Skeletal muscle satellite cell (primary cell): ENCODE data around the gene MMEL1.
"Not testable (repeated sequence)": the region's sequence is repeated elsewhere in the genome, so short reads cannot be mapped to it uniquely, and the experiment has no call there.

Experiments
- H3K27me3 ChIP-seq: 2 replicates; pipeline ENCODE4 v1.7.0; 2013; ENCODE audit warnings: low read length; ENCODE audit not compliant: control insufficient read depth, insufficient read depth
- H3K36me3 ChIP-seq: 2 replicates; pipeline ENCODE4 v1.7.0; 2013; ENCODE audit warnings: mild to moderate bottlenecking, control low read depth, low read length; ENCODE audit not compliant: insufficient read depth
- H3K4me1 ChIP-seq: 2 replicates; pipeline ENCODE4 v1.7.0; 2013; ENCODE audit warnings: low read length; ENCODE audit not compliant: control insufficient read depth, insufficient read depth
- H3K4me2 ChIP-seq: 2 replicates; pipeline ENCODE4 v1.7.0; 2013; ENCODE audit warnings: mild to moderate bottlenecking, low read length
- H3K4me3 ChIP-seq: 2 replicates; pipeline ENCODE4 v1.7.0; 2013; ENCODE audit warnings: low read length
- H3K9ac ChIP-seq: 2 replicates; pipeline ENCODE4 v1.7.0; 2013; ENCODE audit warnings: mild to moderate bottlenecking, low read depth, low read length, moderate library complexity
- H3K9me3 ChIP-seq: replicated peaks from 2 replicates; pipeline ENCODE4 v1.7.0; 2013; ENCODE audit warnings: mild to moderate bottlenecking, control low read depth, low read length

Gene MMEL1

GRCh38 chr1:2553871-2554620 lies 78.8 kb downstream of the MMEL1 start:
- H3K9ac ChIP-seq, result no peak overlapping the region
- peaks cover 19% of the 10 kb centered on the region for H3K4me1 ChIP-seq
- H3K36me3 ChIP-seq, result no peaks in the 10 kb centered on the region
- no peak overlapping the region for H3K4me3 ChIP-seq
- no peaks in the 10 kb centered on the region for H3K27me3 ChIP-seq
- H3K9me3 ChIP-seq, result no peaks in the 10 kb centered on the region
- H3K4me2 ChIP-seq, result no peak overlapping the region

- H3K4me2 ChIP-seq, H3K36me3 ChIP-seq, H3K9ac ChIP-seq, H3K27me3 ChIP-seq, H3K4me3 ChIP-seq, H3K9me3 ChIP-seq: not testable (repeated sequence)
- H3K4me1 ChIP-seq, result peaks cover 29% of the 10 kb centered on the region
Observed at GRCh38 chr1:2553076-2553475, 79.7 kb downstream of the MMEL1 start.

GRCh38 chr1:2552189-2552588 lies 80.6 kb downstream of the MMEL1 start:
- Histone ChIP-seq H3K4me1 (peaks cover 36% of the 10 kb centered on the region), H3K4me3 (no peak overlapping the region), H3K4me2 (no peak overlapping the region), H3K9me3 (no peaks in the 10 kb centered on the region), H3K36me3 (no peaks in the 10 kb centered on the region), H3K9ac (no peak overlapping the region), H3K27me3 (no peaks in the 10 kb centered on the region)

GRCh38 chr1:2551544-2551943 lies 81.3 kb downstream of the MMEL1 start:
- not testable (repeated sequence) for H3K27me3 ChIP-seq, H3K4me3 ChIP-seq, H3K4me2 ChIP-seq, H3K36me3 ChIP-seq, H3K9ac ChIP-seq, H3K9me3 ChIP-seq
- H3K4me1 ChIP-seq, result peaks cover 37% of the 10 kb centered on the region

GRCh38 chr1:2550309-2550861 lies 82.4 kb downstream of the MMEL1 start:
- not testable (repeated sequence) for H3K9ac ChIP-seq, H3K9me3 ChIP-seq, H3K4me3 ChIP-seq, H3K4me2 ChIP-seq, H3K36me3 ChIP-seq, H3K27me3 ChIP-seq
- H3K4me1 ChIP-seq, result peaks cover 33% of the 10 kb centered on the region

- peak overlapping the region; percentile 69 for H3K9ac ChIP-seq
- H3K4me2 ChIP-seq, H3K27me3 ChIP-seq, H3K36me3 ChIP-seq, H3K9me3 ChIP-seq, H3K4me3 ChIP-seq: not testable (repeated sequence)
- H3K4me1 ChIP-seq, result peaks cover 41% of the 10 kb centered on the region
Observed at GRCh38 chr1:2549367-2550029, 83.3 kb downstream of the MMEL1 start.

GRCh38 chr1:2548068-2548589 lies 84.7 kb downstream of the MMEL1 start:
- Histone ChIP-seq H3K4me3 (peak overlapping the region; percentile 9), H3K9ac (peak overlapping the region; percentile 69)

GRCh38 chr1:2547210-2548067 lies 85.4 kb downstream of the MMEL1 start:
- Histone ChIP-seq H3K9ac (peak overlapping the region; percentile 76), H3K4me3 (peak overlapping the region; percentile 81)

More at GRCh38 chr1:2548068-2548589, 84.7 kb downstream of the MMEL1 start:
- H3K4me2 ChIP-seq, result peak overlapping the region; percentile 53
- peaks cover 52% of the 10 kb centered on the region for H3K4me1 ChIP-seq
- no peaks in the 10 kb centered on the region for H3K27me3 ChIP-seq
- H3K36me3 ChIP-seq, result no peaks in the 10 kb centered on the region
- no peaks in the 10 kb centered on the region for H3K9me3 ChIP-seq

GRCh38 chr1:2546515-2547209 lies 86.2 kb downstream of the MMEL1 start:
- H3K36me3 ChIP-seq, result no peaks in the 10 kb centered on the region
- no peaks in the 10 kb centered on the region for H3K9me3 ChIP-seq
- H3K9ac ChIP-seq, result peak overlapping the region; percentile 76
- peak overlapping the region; percentile 81 for H3K4me3 ChIP-seq
- H3K4me2 ChIP-seq, result peak overlapping the region; percentile 95
- H3K4me1 ChIP-seq, result peaks cover 52% of the 10 kb centered on the region
- H3K27me3 ChIP-seq, result no peaks in the 10 kb centered on the region

More at GRCh38 chr1:2547210-2548067, 85.4 kb downstream of the MMEL1 start:
- H3K9me3 ChIP-seq, result no peaks in the 10 kb centered on the region
- H3K36me3 ChIP-seq, result no peaks in the 10 kb centered on the region
- H3K4me2 ChIP-seq, result peak overlapping the region; percentile 95
- H3K27me3 ChIP-seq, result no peaks in the 10 kb centered on the region
- peaks cover 52% of the 10 kb centered on the region for H3K4me1 ChIP-seq

GRCh38 chr1:2545754-2546514 lies 86.9 kb downstream of the MMEL1 start:
- Histone ChIP-seq H3K4me3 (peak overlapping the region; percentile 81), H3K4me2 (peak overlapping the region; percentile 95), H3K4me1 (peaks cover 52% of the 10 kb centered on the region), H3K27me3 (no peaks in the 10 kb centered on the region), H3K36me3 (no peaks in the 10 kb centered on the region), H3K9me3 (no peaks in the 10 kb centered on the region), H3K9ac (peak overlapping the region; percentile 76)
